Left lung (tissue), 10 donors: ENCODE results near the gene ZNF689. TPM values are rescaled to one million over a fixed set of nuclear protein-coding genes. Genes with fewer than 3 reads are reported as not detected.

ENCODE experiments used
- ATAC-seq: fragments of 200-7000 bp; cut with Tn5 transposase; one replicate; pipeline ENCODE4 v1.9.1; 2020; ENCODE audit warnings: moderate library complexity
- DNase-seq, 4 donors: peaks; one replicate each; pipeline ENCODE4 v3.0.0-alpha.2; 2013 to 2020
- H3K27ac ChIP-seq, 2 donors: fragments of 200-600 bp; sonication (generic) in 1 of 2; one replicate each; pipeline versions ENCODE4 v1.5.0 to v1.8.0; 2020 to 2021
- H3K27me3 ChIP-seq, 2 donors: fragments of 200-600 bp; sonication (generic) in 1 of 2; one replicate each; pipeline versions ENCODE4 v1.5.0 to v1.8.0; 2020 to 2021
- H3K36me3 ChIP-seq, 2 donors: fragments of 200-600 bp; sonication (generic) in 1 of 2; one replicate each; pipeline versions ENCODE4 v1.5.0 to v1.8.0; 2020 to 2021
- H3K4me1 ChIP-seq, 2 donors: fragments of 200-600 bp; one replicate each; pipeline ENCODE4 v1.8.0; 2021
- H3K4me3 ChIP-seq, 2 donors: fragments of 200-600 bp; sonication (generic) in 1 of 2; one replicate each; pipeline versions ENCODE4 v1.5.0 to v1.8.0; 2020 to 2021; ENCODE audit warnings: mild to moderate bottlenecking in 1 of 2
- H3K9me3 ChIP-seq, 2 donors: fragments of 200-600 bp; sonication (generic) in 1 of 2; one replicate each; pipeline versions ENCODE4 v1.5.0 to v1.8.0; 2020 to 2021
- intact Hi-C, 2 donors: fragments of 100-400 bp; cut with DNase I; formaldehyde crosslinking; loops; one replicate each; pipeline versions ENCODE4 v1.11.2 to v1.14.2; 2022
- polyA plus RNA-seq, 6 donors: library from polyadenylated mRNA; unstranded; fragments of 120-200 nt; gene quantifications; one replicate each; pipeline ENCODE4 v1.2.1, GENCODE V29; 2013; ENCODE audit not compliant: insufficient read length in 6 of 6
- total RNA-seq, 2 donors: library from RNA; stranded (reverse); fragmentation: NEBNext Ultra II Directional; extraction: Animal tissue kit (Norgen Biotek cat#: 25700); gene quantifications; one replicate each; pipeline ENCODE4 v1.2.1, GENCODE V29; 2021
- TF ChIP-seq, protein P1 (sequence below), 2 donors: fragments of 200-600 bp; sonication (generic) in 1 of 2; IDR thresholded peaks; one replicate each; pipeline versions ENCODE4 v1.5.0 to v1.8.0; 2021; ENCODE audit warnings: antibody characterized with exemption in 2 of 2
- donor health status: DM: no; HTN: yes; CAD: no.
- donor health status: DM: no; HTN: no; CAD: no.

Gene ZNF689
- total and polyA plus RNA-seq, 8 donors, result 5.4 to 9.9 (median 8.1) TPM

DNA sequence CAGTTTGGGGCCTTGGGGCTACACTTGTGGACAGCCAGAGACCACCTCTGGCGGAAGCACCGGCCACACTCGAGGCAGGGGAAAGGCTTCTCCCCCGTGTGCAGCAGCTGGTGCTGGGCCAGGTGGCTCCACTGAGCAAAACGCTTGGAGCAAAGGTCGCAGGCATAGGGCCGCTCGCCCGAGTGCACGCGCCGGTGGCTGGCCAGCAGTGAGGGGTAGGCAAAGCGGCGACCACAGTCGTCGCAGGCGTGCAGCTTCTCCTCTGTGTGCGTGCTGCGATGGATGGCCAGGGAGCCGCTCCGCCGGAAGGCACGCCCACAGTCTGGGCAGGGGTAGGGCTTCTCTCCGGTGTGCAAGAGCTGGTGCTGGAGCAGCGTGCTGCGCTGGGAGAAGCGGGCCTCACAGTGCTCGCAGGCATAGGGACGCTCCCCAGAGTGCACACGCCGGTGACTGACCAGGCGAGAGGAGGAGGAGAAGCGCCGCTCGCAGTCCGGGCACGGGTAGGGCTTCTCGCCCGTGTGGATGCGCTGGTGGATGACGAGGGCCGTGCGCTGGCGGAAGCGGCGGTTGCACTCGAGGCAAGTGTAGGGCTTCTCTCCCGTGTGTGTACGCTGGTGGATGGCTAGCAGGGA lies 5.8 kb downstream of the ZNF689 start:
- TF ChIP-seq, protein P1, sequence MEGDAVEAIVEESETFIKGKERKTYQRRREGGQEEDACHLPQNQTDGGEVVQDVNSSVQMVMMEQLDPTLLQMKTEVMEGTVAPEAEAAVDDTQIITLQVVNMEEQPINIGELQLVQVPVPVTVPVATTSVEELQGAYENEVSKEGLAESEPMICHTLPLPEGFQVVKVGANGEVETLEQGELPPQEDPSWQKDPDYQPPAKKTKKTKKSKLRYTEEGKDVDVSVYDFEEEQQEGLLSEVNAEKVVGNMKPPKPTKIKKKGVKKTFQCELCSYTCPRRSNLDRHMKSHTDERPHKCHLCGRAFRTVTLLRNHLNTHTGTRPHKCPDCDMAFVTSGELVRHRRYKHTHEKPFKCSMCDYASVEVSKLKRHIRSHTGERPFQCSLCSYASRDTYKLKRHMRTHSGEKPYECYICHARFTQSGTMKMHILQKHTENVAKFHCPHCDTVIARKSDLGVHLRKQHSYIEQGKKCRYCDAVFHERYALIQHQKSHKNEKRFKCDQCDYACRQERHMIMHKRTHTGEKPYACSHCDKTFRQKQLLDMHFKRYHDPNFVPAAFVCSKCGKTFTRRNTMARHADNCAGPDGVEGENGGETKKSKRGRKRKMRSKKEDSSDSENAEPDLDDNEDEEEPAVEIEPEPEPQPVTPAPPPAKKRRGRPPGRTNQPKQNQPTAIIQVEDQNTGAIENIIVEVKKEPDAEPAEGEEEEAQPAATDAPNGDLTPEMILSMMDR (IDR thresholded peaks at IDR 0.05), result no peak
- peaks cover 0 to 51% of the 10 kb centered on the region in 2 donors for H3K36me3 ChIP-seq
- H3K4me1 ChIP-seq, result peaks cover 0 to 56% of the 10 kb centered on the region in 2 donors
- intact Hi-C loops, result no loop called here
- peak overlapping the region in 1 of 2 donors; percentile 28 for H3K27ac ChIP-seq
- no peaks in the 10 kb centered on the region for H3K27me3 ChIP-seq
- H3K9me3 ChIP-seq, result no peaks in the 10 kb centered on the region
- no peak for ATAC-seq
- no peak overlapping the region for H3K4me3 ChIP-seq
- DNase-seq, result no peak

DNA sequence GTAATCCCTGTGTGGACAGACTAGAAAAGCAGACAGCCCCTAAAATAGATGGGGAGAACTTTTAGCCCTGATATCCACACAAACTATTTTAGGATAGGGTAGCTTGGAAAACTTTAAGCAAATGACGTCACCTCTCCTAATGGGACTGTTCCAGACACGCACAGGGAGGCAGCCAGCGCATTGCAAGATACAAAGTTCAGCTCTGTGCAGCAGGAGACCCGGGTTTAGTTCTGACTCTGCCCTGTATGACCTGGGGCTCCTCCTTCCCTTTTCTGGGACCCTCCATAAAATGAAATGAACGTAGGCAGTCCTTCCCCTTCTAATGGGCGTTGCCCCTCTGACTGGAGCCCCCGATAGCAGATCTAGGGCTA lies 6.3 kb downstream of the ZNF689 start:
- H3K9me3 ChIP-seq, result no peaks in the 10 kb centered on the region
- TF ChIP-seq, protein P1 (IDR thresholded peaks at IDR 0.05), result no peak
- H3K36me3 ChIP-seq, result peaks cover 0 to 51% of the 10 kb centered on the region in 2 donors
- H3K27me3 ChIP-seq, result no peaks in the 10 kb centered on the region
- no peak overlapping the region for H3K4me3 ChIP-seq
- DNase-seq (no peak), ATAC-seq (no peak)
- H3K27ac ChIP-seq, result no peak overlapping the region
- intact Hi-C loops, result no loop called here
- H3K4me1 ChIP-seq, result peaks cover 0 to 52% of the 10 kb centered on the region in 2 donors

DNA sequence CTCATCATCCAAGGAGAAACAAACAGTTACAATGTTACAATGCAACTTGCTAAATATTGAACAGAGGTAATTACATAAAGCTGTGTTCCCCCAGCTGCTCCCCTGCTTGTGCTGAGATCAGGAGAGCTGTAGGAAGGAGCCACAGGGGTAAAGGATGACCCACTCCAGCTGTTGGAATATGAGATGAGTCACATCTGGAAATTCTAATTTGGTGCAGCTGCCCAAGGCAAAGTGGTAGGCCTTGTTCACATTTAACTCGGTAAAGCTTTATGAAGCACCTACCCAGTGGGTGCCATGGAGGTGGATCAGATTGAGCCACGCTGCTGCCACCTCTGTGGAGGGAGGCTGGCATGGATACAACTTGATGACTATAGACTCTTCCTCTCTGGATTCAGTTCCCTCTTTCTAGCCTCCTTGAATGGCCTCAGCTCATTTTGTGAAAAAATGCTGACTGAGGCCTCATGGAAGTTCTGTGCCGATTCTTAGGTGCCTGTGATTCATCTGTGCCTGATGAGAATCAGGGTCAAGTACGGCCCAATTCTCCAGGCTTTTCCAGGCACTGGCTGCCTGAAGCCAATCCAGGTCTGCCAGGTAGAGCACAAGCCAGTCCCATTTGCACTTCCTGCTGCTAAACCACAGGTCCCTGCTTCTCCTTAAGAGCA lies 7.4 kb downstream of the ZNF689 start:
- TF ChIP-seq, protein P1 (IDR thresholded peaks at IDR 0.05), result no peak
- no peak for DNase-seq
- H3K36me3 ChIP-seq, result peaks cover 0 to 51% of the 10 kb centered on the region in 2 donors
- intact Hi-C loops, result no loop called here
- no peaks in the 10 kb centered on the region for H3K9me3 ChIP-seq
- no peaks in the 10 kb centered on the region for H3K27me3 ChIP-seq
- H3K4me1 ChIP-seq, result peaks cover 0 to 49% of the 10 kb centered on the region in 2 donors
- peak overlapping the region in 1 of 2 donors; percentile 53 for H3K27ac ChIP-seq
- peak; percentile 44 for ATAC-seq
- H3K4me3 ChIP-seq, result no peak overlapping the region

DNA sequence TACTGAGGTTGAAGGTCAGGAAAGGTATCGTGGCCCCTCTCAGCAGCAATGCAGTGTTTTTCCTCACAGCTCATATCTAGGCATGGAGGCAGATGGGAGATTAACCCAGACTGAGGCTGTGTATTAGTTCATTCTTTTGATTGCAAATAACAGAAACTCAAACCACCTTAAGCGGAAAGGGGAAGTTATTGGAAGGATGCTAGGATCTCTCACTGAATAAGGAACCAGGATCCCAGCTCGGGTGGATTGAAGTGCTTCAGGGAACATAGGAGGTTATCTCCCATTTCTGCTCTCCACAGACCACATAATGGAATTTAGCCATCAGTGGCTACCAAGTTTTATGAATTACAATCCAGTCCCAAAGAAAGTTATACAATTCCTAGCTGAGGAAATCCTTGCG lies 8.2 kb downstream of the ZNF689 start:
- peak overlapping the region in 1 of 2 donors; percentile 53 for H3K27ac ChIP-seq
- DNase-seq, result no peak
- no peak for ATAC-seq
- H3K9me3 ChIP-seq, result no peaks in the 10 kb centered on the region
- TF ChIP-seq, protein P1 (IDR thresholded peaks at IDR 0.05), result no peak
- peaks cover 0 to 49% of the 10 kb centered on the region in 2 donors for H3K4me1 ChIP-seq
- no peak overlapping the region for H3K4me3 ChIP-seq
- intact Hi-C loops, result no loop called here
- peaks cover 0 to 49% of the 10 kb centered on the region in 2 donors for H3K36me3 ChIP-seq
- no peaks in the 10 kb centered on the region for H3K27me3 ChIP-seq

DNA sequence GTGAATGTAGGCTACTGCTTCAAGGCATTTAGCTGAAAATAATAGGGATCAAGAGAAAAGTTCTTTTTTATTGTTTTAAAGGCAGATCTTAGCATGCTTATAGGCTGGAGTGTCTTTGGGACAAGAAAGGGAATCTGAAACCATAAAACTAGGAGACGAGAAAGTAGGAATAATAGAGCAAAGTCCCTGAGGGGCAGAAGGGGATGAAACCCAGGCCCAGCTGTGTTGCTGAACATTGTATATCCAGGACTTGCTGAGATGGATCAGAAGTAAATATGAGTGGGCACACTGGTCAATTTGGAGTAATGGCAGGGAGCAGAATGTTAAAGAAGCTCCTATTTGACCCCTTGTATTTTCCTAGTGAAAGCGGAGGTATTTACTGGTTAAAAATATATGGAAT lies 9.3 kb downstream of the ZNF689 start:
- TF ChIP-seq, protein P1 (IDR thresholded peaks at IDR 0.05), result no peak
- intact Hi-C loops, result no loop called here
- ATAC-seq, result no peak
- no peak overlapping the region for H3K27ac ChIP-seq
- H3K9me3 ChIP-seq, result no peaks in the 10 kb centered on the region
- H3K4me1 ChIP-seq, result peaks cover 0 to 44% of the 10 kb centered on the region in 2 donors
- DNase-seq, result no peak
- H3K4me3 ChIP-seq, result no peak overlapping the region
- no peaks in the 10 kb centered on the region for H3K27me3 ChIP-seq
- H3K36me3 ChIP-seq, result peaks cover 0 to 39% of the 10 kb centered on the region in 2 donors
